Measurements from ENCODE around the gene TCAIM. TPM values are rescaled to one million over a fixed set of nuclear protein-coding genes. Genes with fewer than 3 reads are reported as not detected.

Gene TCAIM
- total and polyA plus RNA-seq, 4 donors = 13.3 to 26.0 (median 23.0) TPM

GRCh38 chr3:44439499-44440295, 101.1 kb downstream of the TCAIM start:
- H3K4me3 ChIP-seq (ENCODE audit: low read length in 2 of 2) = no peak overlapping the region
- 3 to 5% methylated on average over 7 of the region's 7 CpGs for WGBS, 2 donors
- intact Hi-C loops (cut with DNase I) = loop anchor here in 1 of 2 donors (5.0 kb wide), 1 partner anchor 102 kb away; the partner anchor contains the start of gene TCAIM

GRCh38 chr3:44442596-44443309, 104.2 kb downstream of the TCAIM start:
- intact Hi-C loops (cut with DNase I) = loop anchor here in 1 of 2 donors (5.0 kb wide), 1 partner anchor 105 kb away; the partner anchor contains the start of gene TCAIM
- Histone ChIP-seq H3K4me3 (ENCODE audit: low read length in 2 of 2) (no peak overlapping the region), H3K4me1 (ENCODE audit: control insufficient read depth in 1 of 2, insufficient read depth in 2 of 2, low read length in 2 of 2) (peaks cover 0 to 5% of the 10 kb centered on the region in 2 donors), H3K36me3 (ENCODE audit: control insufficient read depth in 1 of 2, insufficient read depth in 2 of 2, low read length in 1 of 2) (peaks cover 5 to 7% of the 10 kb centered on the region in 2 donors), H3K27me3 (ENCODE audit: control insufficient read depth in 1 of 2, insufficient read depth in 2 of 2, low read length in 1 of 2) (no peaks in the 10 kb centered on the region), H3K9me3 (ENCODE audit: control insufficient read depth, low read length) (peaks cover 2% of the 10 kb centered on the region), H3K27ac (ENCODE audit: low read depth in 1 of 2, low read length in 2 of 2) (no peak overlapping the region)
- ATAC-seq (ENCODE audit: low FRiP score) = no peak
- DNase-seq = no peak
- WGBS, 2 donors = 79 to 82% methylated on average over 2 of the region's 2 CpGs

More at GRCh38 chr3:44439499-44440295, 101.1 kb downstream of the TCAIM start:
- Histone ChIP-seq H3K27me3 (ENCODE audit: control insufficient read depth in 1 of 2, insufficient read depth in 2 of 2, low read length in 1 of 2) (no peaks in the 10 kb centered on the region), H3K27ac (ENCODE audit: low read depth in 1 of 2, low read length in 2 of 2) (peak overlapping the region; percentile 70 to 99), H3K9me3 (ENCODE audit: control insufficient read depth, low read length) (no peaks in the 10 kb centered on the region), H3K4me1 (ENCODE audit: control insufficient read depth in 1 of 2, insufficient read depth in 2 of 2, low read length in 2 of 2) (peaks cover 0 to 5% of the 10 kb centered on the region in 2 donors), H3K36me3 (ENCODE audit: control insufficient read depth in 1 of 2, insufficient read depth in 2 of 2, low read length in 1 of 2) (no peaks in the 10 kb centered on the region)
- ATAC-seq (ENCODE audit: low FRiP score) (peak; percentile 89), DNase-seq (peak; percentile 79 to 87)

- H3K27me3 ChIP-seq (ENCODE audit: control insufficient read depth in 1 of 2, insufficient read depth in 2 of 2, low read length in 1 of 2) = no peaks in the 10 kb centered on the region
- H3K9me3 ChIP-seq (ENCODE audit: control insufficient read depth, low read length) = peaks cover 2% of the 10 kb centered on the region
- 96 to 97% methylated on average over 2 of the region's 2 CpGs for whole genome bisulfite sequencing, 2 donors
- peaks cover 15 to 18% of the 10 kb centered on the region in 2 donors for H3K36me3 ChIP-seq (ENCODE audit: control insufficient read depth in 1 of 2, insufficient read depth in 2 of 2, low read length in 1 of 2)
- intact Hi-C loops (cut with DNase I) = loop anchor here in 1 of 2 donors (5.0 kb wide), 1 partner anchor 107 kb away; the partner anchor contains the start of gene TCAIM
- H3K27ac ChIP-seq (ENCODE audit: low read depth in 1 of 2, low read length in 2 of 2) = no peak overlapping the region
- no peak for ATAC-seq (ENCODE audit: low FRiP score)
- no peak for DNase-seq
- H3K4me3 ChIP-seq (ENCODE audit: low read length in 2 of 2) = no peak overlapping the region
- H3K4me1 ChIP-seq (ENCODE audit: control insufficient read depth in 1 of 2, insufficient read depth in 2 of 2, low read length in 2 of 2) = peaks cover 0 to 3% of the 10 kb centered on the region in 2 donors
These were observed 105.9 kb downstream of the TCAIM start for GRCh38 chr3:44444437-44444836.

- Histone ChIP-seq H3K4me3 (ENCODE audit: low read length in 2 of 2) (no peak overlapping the region), H3K36me3 (ENCODE audit: control insufficient read depth in 1 of 2, insufficient read depth in 2 of 2, low read length in 1 of 2) (peaks cover 17 to 18% of the 10 kb centered on the region in 2 donors), H3K9me3 (ENCODE audit: control insufficient read depth, low read length) (peaks cover 2% of the 10 kb centered on the region), H3K27ac (ENCODE audit: low read depth in 1 of 2, low read length in 2 of 2) (no peak overlapping the region), H3K4me1 (ENCODE audit: control insufficient read depth in 1 of 2, insufficient read depth in 2 of 2, low read length in 2 of 2) (no peaks in the 10 kb centered on the region), H3K27me3 (ENCODE audit: control insufficient read depth in 1 of 2, insufficient read depth in 2 of 2, low read length in 1 of 2) (no peaks in the 10 kb centered on the region)
- 90 to 94% methylated on average over 7 of the region's 7 CpGs for WGBS, 2 donors
- no peak for DNase-seq
- intact Hi-C loops (cut with DNase I) = loop anchor here in 1 of 2 donors (5.0 kb wide), 1 partner anchor 108 kb away; the partner anchor contains the start of gene TCAIM
- no peak for ATAC-seq (ENCODE audit: low FRiP score)
These were observed 106.5 kb downstream of the TCAIM start for GRCh38 chr3:44444896-44445691.

GRCh38 chr3:44445786-44446185, 107.2 kb downstream of the TCAIM start:
- no peak for DNase-seq

GRCh38 chr3:44446929-44447328, 108.4 kb downstream of the TCAIM start:
- no peaks in the 10 kb centered on the region for H3K27me3 ChIP-seq (ENCODE audit: control insufficient read depth in 1 of 2, insufficient read depth in 2 of 2, low read length in 1 of 2)
- DNase-seq = no peak
- no peak overlapping the region for H3K27ac ChIP-seq (ENCODE audit: low read depth in 1 of 2, low read length in 2 of 2)
- H3K36me3 ChIP-seq (ENCODE audit: control insufficient read depth in 1 of 2, insufficient read depth in 2 of 2, low read length in 1 of 2) = peaks cover 18 to 19% of the 10 kb centered on the region in 2 donors
- H3K4me1 ChIP-seq (ENCODE audit: control insufficient read depth in 1 of 2, insufficient read depth in 2 of 2, low read length in 2 of 2) = no peaks in the 10 kb centered on the region
- no peak overlapping the region for H3K4me3 ChIP-seq (ENCODE audit: low read length in 2 of 2)
- intact Hi-C loops (cut with DNase I) = no loop called here
- peaks cover 2% of the 10 kb centered on the region for H3K9me3 ChIP-seq (ENCODE audit: control insufficient read depth, low read length)
- ATAC-seq (ENCODE audit: low FRiP score) = no peak
- WGBS, 2 donors = 92 to 94% methylated on average over 5 of the region's 5 CpGs

More at GRCh38 chr3:44445786-44446185, 107.2 kb downstream of the TCAIM start:
- intact Hi-C loops (cut with DNase I) = no loop called here
- H3K4me1 ChIP-seq (ENCODE audit: control insufficient read depth in 1 of 2, insufficient read depth in 2 of 2, low read length in 2 of 2) = no peaks in the 10 kb centered on the region
- 97 to 99% methylated on average over 5 of the region's 5 CpGs for WGBS, 2 donors
- H3K27me3 ChIP-seq (ENCODE audit: control insufficient read depth in 1 of 2, insufficient read depth in 2 of 2, low read length in 1 of 2) = no peaks in the 10 kb centered on the region
- H3K4me3 ChIP-seq (ENCODE audit: low read length in 2 of 2) = no peak overlapping the region
- H3K9me3 ChIP-seq (ENCODE audit: control insufficient read depth, low read length) = peaks cover 2% of the 10 kb centered on the region
- no peak overlapping the region for H3K27ac ChIP-seq (ENCODE audit: low read depth in 1 of 2, low read length in 2 of 2)
- peaks cover 17 to 18% of the 10 kb centered on the region in 2 donors for H3K36me3 ChIP-seq (ENCODE audit: control insufficient read depth in 1 of 2, insufficient read depth in 2 of 2, low read length in 1 of 2)
- no peak for ATAC-seq (ENCODE audit: low FRiP score)

- WGBS, 2 donors = 91 to 92% methylated on average over 3 of the region's 3 CpGs
These were observed 112.9 kb downstream of the TCAIM start for GRCh38 chr3:44451441-44451840.

GRCh38 chr3:44454258-44454657, 115.7 kb downstream of the TCAIM start:
- intact Hi-C loops (cut with DNase I) = no loop called here
- Histone ChIP-seq H3K27ac (ENCODE audit: low read depth in 1 of 2, low read length in 2 of 2) (no peak overlapping the region), H3K4me3 (ENCODE audit: low read length in 2 of 2) (no peak overlapping the region), H3K4me1 (ENCODE audit: control insufficient read depth in 1 of 2, insufficient read depth in 2 of 2, low read length in 2 of 2) (no peaks in the 10 kb centered on the region), H3K9me3 (ENCODE audit: control insufficient read depth, low read length) (no peaks in the 10 kb centered on the region), H3K36me3 (ENCODE audit: control insufficient read depth in 1 of 2, insufficient read depth in 2 of 2, low read length in 1 of 2) (peaks cover 5 to 14% of the 10 kb centered on the region in 2 donors), H3K27me3 (ENCODE audit: control insufficient read depth in 1 of 2, insufficient read depth in 2 of 2, low read length in 1 of 2) (no peaks in the 10 kb centered on the region)
- WGBS, 2 donors = 90 to 97% methylated on average over 4 of the region's 4 CpGs
- DNase-seq (no peak), ATAC-seq (ENCODE audit: low FRiP score) (no peak)

More at GRCh38 chr3:44451441-44451840, 112.9 kb downstream of the TCAIM start:
- intact Hi-C loops (cut with DNase I) = no loop called here
- Histone ChIP-seq H3K27ac (ENCODE audit: low read depth in 1 of 2, low read length in 2 of 2) (no peak overlapping the region), H3K27me3 (ENCODE audit: control insufficient read depth in 1 of 2, insufficient read depth in 2 of 2, low read length in 1 of 2) (no peaks in the 10 kb centered on the region), H3K4me3 (ENCODE audit: low read length in 2 of 2) (no peak overlapping the region), H3K36me3 (ENCODE audit: control insufficient read depth in 1 of 2, insufficient read depth in 2 of 2, low read length in 1 of 2) (peaks cover 21 to 24% of the 10 kb centered on the region in 2 donors), H3K4me1 (ENCODE audit: control insufficient read depth in 1 of 2, insufficient read depth in 2 of 2, low read length in 2 of 2) (no peaks in the 10 kb centered on the region), H3K9me3 (ENCODE audit: control insufficient read depth, low read length) (peaks cover 2% of the 10 kb centered on the region)
- DNase-seq = no peak
- no peak for ATAC-seq (ENCODE audit: low FRiP score)
